ENCODE measurements around the gene RPN2. TPM values are rescaled to one million over a fixed set of nuclear protein-coding genes. Genes with fewer than 3 reads are reported as not detected.

Gene RPN2
- total and polyA plus RNA-seq, 9 of the 15 experiments (the other 6 are each of a cell fraction or from before 2014, with no cell fraction given) = 168 to 548 (median 325) TPM

- TF ChIP-seq TRIM25 (IDR thresholded peaks at IDR 0.05; ENCODE audit: borderline replicate concordance) = no peak
- TF ChIP-seq CREM (IDR thresholded peaks at IDR 0.05; ENCODE audit: low read depth) = peak; percentile 16; the same call in 1 of the 2 replicates
- TF ChIP-seq BRD9 (IDR thresholded peaks at IDR 0.05; ENCODE audit: low read depth, partially characterized antibody) = no peak
- no peak for TF ChIP-seq HMGN3 (IDR thresholded peaks at IDR 0.05; ENCODE audit: borderline replicate concordance, extremely low read depth, insufficient read length, low read depth, low read length)
- TF ChIP-seq FOXA3 (CRISPR knock-in tag; conservative IDR thresholded peaks at IDR 0.05 in 1 of 2, IDR thresholded peaks at IDR 0.05 in 1 of 2) = no peak
- TF ChIP-seq PRMT5 (CRISPR knock-in tag; IDR thresholded peaks at IDR 0.05) = no peak
- TF ChIP-seq FOXP1 (CRISPR knock-in tag; IDR thresholded peaks at IDR 0.05) = no peak
- no peak for TF ChIP-seq CTBP1 (IDR thresholded peaks at IDR 0.05; ENCODE audit: borderline replicate concordance)
- TF ChIP-seq WHSC1 (IDR thresholded peaks at IDR 0.05; ENCODE audit: low read length) = no peak
- TF ChIP-seq HNRNPL (IDR thresholded peaks at IDR 0.05; ENCODE audit: low read depth, low read length) = no peak
- TF ChIP-seq ELF2 (CRISPR knock-in tag; IDR thresholded peaks at IDR 0.05) = no peak
- TF ChIP-seq ZKSCAN8 (CRISPR knock-in tag; IDR thresholded peaks at IDR 0.05) = no peak
- TF ChIP-seq ARHGAP35 (IDR thresholded peaks at IDR 0.05; ENCODE audit: partially characterized antibody) = no peak
- TF ChIP-seq TFE3 (CRISPR knock-in tag; IDR thresholded peaks at IDR 0.05) = no peak
- TF ChIP-seq FOXK2 (conservative IDR thresholded peaks at IDR 0.05 in 1 of 2, IDR thresholded peaks at IDR 0.05 in 1 of 2; ENCODE audit: low read depth in 2 of 2) = no peak
- TF ChIP-seq ZNF384 (IDR thresholded peaks at IDR 0.05; ENCODE audit: low read depth, low read length) = peak; percentile 27; the same call in 1 of the 2 replicates
- no peak for TF ChIP-seq FOXJ2 (tag; IDR thresholded peaks at IDR 0.05)
- TF ChIP-seq IFI16 (CRISPR knock-in tag; IDR thresholded peaks at IDR 0.05) = no peak
- no peak for TF ChIP-seq TARDBP (IDR thresholded peaks at IDR 0.05)
- no peak for TF ChIP-seq ZNF134 (CRISPR knock-in tag; conservative IDR thresholded peaks at IDR 0.05)
- no peak for TF ChIP-seq NR0B1 (IDR thresholded peaks at IDR 0.05; ENCODE audit: partially characterized antibody)
- no peak for TF ChIP-seq ETV1 (tag; conservative IDR thresholded peaks at IDR 0.05; ENCODE audit: low read depth)
- peak; percentile 42; the same call in 1 of the 2 replicates for TF ChIP-seq TCF3 (CRISPR knock-in tag; IDR thresholded peaks at IDR 0.05)
- TF ChIP-seq ZNF696 (CRISPR knock-in tag; conservative IDR thresholded peaks at IDR 0.05) = no peak
- no peak for TF ChIP-seq HDGF (IDR thresholded peaks at IDR 0.05)
- TF ChIP-seq SRSF3 (IDR thresholded peaks at IDR 0.05; ENCODE audit: insufficient read depth, low read length) = no peak
- no peak for TF ChIP-seq NFE2 (IDR thresholded peaks at IDR 0.05; ENCODE audit: low read depth)
Measured at GRCh38 chr20:37192137-37192854, 13.2 kb downstream of the RPN2 start (continued).
